ENCODE measurements around the gene CEP112. TPM values are rescaled to one million over a fixed set of nuclear protein-coding genes. Genes with fewer than 3 reads are reported as not detected.

The CEP112 gene
- total and polyA plus RNA-seq, 2 of the 13 experiments (the other 11 are each of a cell fraction or from before 2014, with no cell fraction given), result 1.2 to 3.4 TPM

DNA sequence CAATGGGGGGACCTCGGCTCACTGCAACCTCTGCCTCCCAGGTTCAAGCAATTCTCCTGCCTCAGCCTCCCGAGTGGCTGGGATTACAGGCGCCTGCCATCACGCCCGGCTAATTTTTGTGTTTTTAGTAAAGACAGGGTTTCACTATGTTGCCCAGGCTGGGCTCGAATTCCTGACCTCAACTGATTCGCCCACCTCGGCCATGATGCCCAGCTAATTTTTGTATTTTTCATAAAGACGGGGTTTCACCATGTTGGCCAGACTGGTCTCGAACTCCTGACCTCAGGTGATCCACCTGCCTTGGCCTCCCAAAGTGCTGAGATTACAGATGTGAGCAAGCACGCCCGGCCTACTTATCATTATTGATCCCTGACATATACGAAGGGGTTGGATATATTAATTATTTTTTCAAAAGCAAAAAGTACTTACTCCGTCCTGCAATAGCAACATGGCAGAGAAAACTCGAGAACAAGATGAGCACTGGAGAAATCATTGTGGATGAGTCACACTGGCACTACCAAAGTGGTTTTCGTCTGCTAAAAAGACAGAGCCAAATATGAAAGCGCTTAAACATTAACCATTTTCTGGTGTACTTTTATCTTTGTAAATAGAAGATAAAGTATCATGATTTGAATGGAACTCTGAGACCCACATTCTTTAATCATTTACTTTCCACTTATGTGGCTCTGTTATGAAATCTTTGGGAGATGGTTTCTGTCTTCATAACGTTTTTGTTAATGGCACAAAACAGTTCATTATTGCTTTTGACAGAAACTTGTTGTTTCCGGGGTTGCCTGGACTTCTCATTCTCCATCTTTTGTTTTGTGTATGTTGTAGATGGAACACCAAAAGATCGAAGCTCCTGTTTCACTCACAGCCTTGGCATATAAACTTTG lies 37.2 kb upstream of the CEP112 start, which contains the start of gene APOH:
Gene APOH, minus strand, starts transcription at position 529 of the 896 bp plus-strand sequence. Its CDS starts 36 bp downstream, at position 493.
- Histone ChIP-seq H3K9me3 (ENCODE audit: low read length) (no peaks in the 10 kb centered on the region), H3K4me1 (ENCODE audit: insufficient read depth, low read length) (peaks cover 70% of the 10 kb centered on the region), H3K79me2 (ENCODE audit: insufficient read depth, low read length) (peaks cover 40% of the 10 kb centered on the region), H3K27ac (ENCODE audit: extremely low read length, insufficient read depth, low read length) (peak within 1 kb of the TSS; percentile 89), H3K27me3 (ENCODE audit: control insufficient read depth in 1 of 2, insufficient read depth in 2 of 2, low read length in 2 of 2) (no peaks in the 10 kb centered on the region; a peak in 1 of 5 replicates), H3K4me3 (replicated peaks in 1 of 3; ENCODE audit: insufficient read depth in 1 of 3, low read depth in 2 of 3, low read length in 3 of 3) (peak within 1 kb of the TSS; percentile 55 to 77 (median 70)), H4K20me1 (ENCODE audit: insufficient read depth, low read length) (peaks cover 7% of the 10 kb centered on the region; the same call in 1 of the 2 replicates), H3K9ac (ENCODE audit: insufficient read depth, low read depth, low read length) (peak within 1 kb of the TSS; percentile 74), H3K36me3 (replicated peaks in 1 of 2; ENCODE audit: control insufficient read depth in 1 of 2, insufficient read depth in 2 of 2, low read length in 2 of 2) (peaks cover 7 to 27% of the 10 kb centered on the region in 2 experiments), H2AFZ (ENCODE audit: low read length) (peak within 1 kb of the TSS; percentile 52), H3K4me2 (ENCODE audit: low read depth, low read length) (peak within 1 kb of the TSS; percentile 90)
- ChIA-PET CTCF (ENCODE audit: low intra/inter-chr PET ratio, low total read pairs) (no interaction called here), POLR2A (interaction anchor here (0.8 to 1.8 kb wide), 6 partner anchors 11 to 1106 kb away, joined by 3 to 6 read pairs (median 4); no protein-coding TSS in a partner anchor)
- WGBS (ENCODE audit: low lambda C conversion rate), result 2% methylated on average over 20 of the region's 20 CpGs
- peak; percentile 99 for DNase-seq (ENCODE audit: low spot score)
- ATAC-seq, result peak; percentile 87
- peak; percentile 82 for FAIRE-seq
- intact Hi-C loops (cut with micrococcal nuclease; ENCODE audit: unreplicated experiment), result loop anchor here (2.0 to 10.0 kb wide), 4 partner anchors 28 to 188 kb away; partner anchors contain the start of gene PRKCA
- in situ Hi-C loops (cut with HindIII; ENCODE audit: extremely low pct_ligation_motif_present, low pct_unique_long_range_greater_than_20kb), result no loop called here
- BruUV-seq (replicated peaks), result no TSS peak
- TF ChIP-seq MTA3 (CRISPR knock-in tag; IDR thresholded peaks at IDR 0.05) (no peak), ZNF225 (CRISPR knock-in tag; IDR thresholded peaks at IDR 0.05) (no peak), YEATS2 (CRISPR knock-in tag; IDR thresholded peaks at IDR 0.05; ENCODE audit: borderline replicate concordance) (no peak; the same call in 1 of the 2 replicates), ZNF343 (CRISPR knock-in tag; IDR thresholded peaks at IDR 0.05) (peak; percentile 47; the same call in 1 of the 2 replicates), FOXJ3 (CRISPR knock-in tag; IDR thresholded peaks at IDR 0.05; ENCODE audit: borderline replicate concordance) (peak; percentile 89; the same call in 1 of the 2 replicates), NR3C1 (CRISPR knock-in tag; IDR thresholded peaks at IDR 0.05) (no peak), ZNF775 (CRISPR knock-in tag; IDR thresholded peaks at IDR 0.05; ENCODE audit: borderline replicate concordance) (peak; percentile 81), KLF15 (CRISPR knock-in tag; IDR thresholded peaks at IDR 0.05; ENCODE audit: borderline replicate concordance) (no peak), ISL2 (CRISPR knock-in tag; IDR thresholded peaks at IDR 0.05) (peak; percentile 94), NR2F2 (IDR thresholded peaks at IDR 0.05; ENCODE audit: borderline replicate concordance, low read depth) (peak; percentile 30; the same call in 1 of the 2 replicates), DPF2 (CRISPR knock-in tag; IDR thresholded peaks at IDR 0.05; ENCODE audit: borderline replicate concordance, low read depth) (no peak; the same call in none of the 2 replicates), ZIK1 (CRISPR knock-in tag; IDR thresholded peaks at IDR 0.05; ENCODE audit: borderline replicate concordance, low read depth) (peak; percentile 49; the same call in 1 of the 2 replicates), BCL6 (CRISPR knock-in tag; IDR thresholded peaks at IDR 0.05) (peak; percentile 52; the same call in 1 of the 2 replicates), EZH2 (conservative IDR thresholded peaks at IDR 0.05; ENCODE audit: low read depth, low read length) (no peak)
- TF ChIP-seq, protein P1, sequence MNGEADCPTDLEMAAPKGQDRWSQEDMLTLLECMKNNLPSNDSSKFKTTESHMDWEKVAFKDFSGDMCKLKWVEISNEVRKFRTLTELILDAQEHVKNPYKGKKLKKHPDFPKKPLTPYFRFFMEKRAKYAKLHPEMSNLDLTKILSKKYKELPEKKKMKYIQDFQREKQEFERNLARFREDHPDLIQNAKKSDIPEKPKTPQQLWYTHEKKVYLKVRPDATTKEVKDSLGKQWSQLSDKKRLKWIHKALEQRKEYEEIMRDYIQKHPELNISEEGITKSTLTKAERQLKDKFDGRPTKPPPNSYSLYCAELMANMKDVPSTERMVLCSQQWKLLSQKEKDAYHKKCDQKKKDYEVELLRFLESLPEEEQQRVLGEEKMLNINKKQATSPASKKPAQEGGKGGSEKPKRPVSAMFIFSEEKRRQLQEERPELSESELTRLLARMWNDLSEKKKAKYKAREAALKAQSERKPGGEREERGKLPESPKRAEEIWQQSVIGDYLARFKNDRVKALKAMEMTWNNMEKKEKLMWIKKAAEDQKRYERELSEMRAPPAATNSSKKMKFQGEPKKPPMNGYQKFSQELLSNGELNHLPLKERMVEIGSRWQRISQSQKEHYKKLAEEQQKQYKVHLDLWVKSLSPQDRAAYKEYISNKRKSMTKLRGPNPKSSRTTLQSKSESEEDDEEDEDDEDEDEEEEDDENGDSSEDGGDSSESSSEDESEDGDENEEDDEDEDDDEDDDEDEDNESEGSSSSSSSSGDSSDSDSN (CRISPR knock-in tag; IDR thresholded peaks at IDR 0.05), result peak; percentile 43; the same call in 1 of the 2 replicates
- TF ChIP-seq, protein P2, sequence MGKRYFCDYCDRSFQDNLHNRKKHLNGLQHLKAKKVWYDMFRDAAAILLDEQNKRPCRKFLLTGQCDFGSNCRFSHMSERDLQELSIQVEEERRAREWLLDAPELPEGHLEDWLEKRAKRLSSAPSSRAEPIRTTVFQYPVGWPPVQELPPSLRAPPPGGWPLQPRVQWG (CRISPR knock-in tag; IDR thresholded peaks at IDR 0.05; ENCODE audit: borderline replicate concordance, low read depth), result no peak
- TF ChIP-seq, protein P3, sequence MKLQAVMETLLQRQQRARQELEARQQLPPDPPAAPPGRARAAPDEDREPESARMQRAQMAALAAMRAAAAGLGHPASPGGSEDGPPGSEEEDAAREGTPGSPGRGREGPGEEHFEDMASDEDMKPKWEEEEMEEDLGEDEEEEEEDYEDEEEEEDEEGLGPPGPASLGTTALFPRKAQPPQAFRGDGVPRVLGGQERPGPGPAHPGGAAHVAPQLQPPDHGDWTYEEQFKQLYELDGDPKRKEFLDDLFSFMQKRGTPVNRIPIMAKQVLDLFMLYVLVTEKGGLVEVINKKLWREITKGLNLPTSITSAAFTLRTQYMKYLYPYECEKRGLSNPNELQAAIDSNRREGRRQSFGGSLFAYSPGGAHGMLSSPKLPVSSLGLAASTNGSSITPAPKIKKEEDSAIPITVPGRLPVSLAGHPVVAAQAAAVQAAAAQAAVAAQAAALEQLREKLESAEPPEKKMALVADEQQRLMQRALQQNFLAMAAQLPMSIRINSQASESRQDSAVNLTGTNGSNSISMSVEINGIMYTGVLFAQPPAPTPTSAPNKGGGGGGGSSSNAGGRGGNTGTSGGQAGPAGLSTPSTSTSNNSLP (IDR thresholded peaks at IDR 0.05; ENCODE audit: low read depth, low read length), result peak; percentile 96

Data from HepG2 (cell line).